Right atrium auricular region (tissue), 2 donors: ENCODE data around the gene AMZ1. TPM values are rescaled to one million over a fixed set of nuclear protein-coding genes. Genes with fewer than 3 reads are reported as not detected.
"Not testable (repeated sequence)": the region's sequence is repeated elsewhere in the genome, so short reads cannot be mapped to it uniquely, and the experiment has no call there.

Experiments
- DNase-seq: peaks from one replicate; pipeline ENCODE4 v3.0.0-alpha.2; 2019; ENCODE audit warnings: low spot score
- H3K27ac ChIP-seq, 2 donors: fragments of 200-600 bp; sonication (generic); 1 replicate in 1 of 2; 2 replicates in 1 of 2; pipeline ENCODE4 v1.5.1; 2016 to 2019
- H3K27me3 ChIP-seq, 2 donors: fragments of 200-600 bp; sonication (generic); one replicate each; pipeline versions ENCODE4 v1.5.1 to v1.6.0; 2017 to 2019
- H3K36me3 ChIP-seq: fragments of 200-600 bp; sonication (generic); one replicate; pipeline ENCODE4 v1.5.1; 2016
- H3K4me1 ChIP-seq, 2 donors: fragments of 200-600 bp; sonication (generic); one replicate each; pipeline versions ENCODE4 v1.5.1 to v1.6.0; 2017 to 2019
- H3K4me3 ChIP-seq, 2 donors: fragments of 200-600 bp; sonication (generic); 1 replicate in 1 of 2; 2 replicates in 1 of 2; pipeline ENCODE4 v1.5.1; 2017 to 2019; ENCODE audit warnings: mild to moderate bottlenecking in 1 of 2, moderate library complexity in 1 of 2
- H3K9me3 ChIP-seq, 2 donors: fragments of 200-600 bp; sonication (generic); one replicate each; pipeline ENCODE4 v1.5.1; 2019
- CTCF ChIP-seq, 2 donors: fragments of 200-600 bp; sonication (generic); IDR thresholded peaks; one replicate each; pipeline ENCODE4 v1.5.1; 2019; ENCODE audit warnings: antibody characterized with exemption in 2 of 2
- total RNA-seq, 2 donors: library from RNA; depleted of rRNA; stranded (reverse); fragments of >200 nt; gene quantifications; one replicate each; pipeline ENCODE4 v1.1.0, GENCODE V29; 2016

AMZ1 gene
- total RNA-seq, 2 donors from 2014 or later, result 0.07 TPM; not detected in 1

DNA sequence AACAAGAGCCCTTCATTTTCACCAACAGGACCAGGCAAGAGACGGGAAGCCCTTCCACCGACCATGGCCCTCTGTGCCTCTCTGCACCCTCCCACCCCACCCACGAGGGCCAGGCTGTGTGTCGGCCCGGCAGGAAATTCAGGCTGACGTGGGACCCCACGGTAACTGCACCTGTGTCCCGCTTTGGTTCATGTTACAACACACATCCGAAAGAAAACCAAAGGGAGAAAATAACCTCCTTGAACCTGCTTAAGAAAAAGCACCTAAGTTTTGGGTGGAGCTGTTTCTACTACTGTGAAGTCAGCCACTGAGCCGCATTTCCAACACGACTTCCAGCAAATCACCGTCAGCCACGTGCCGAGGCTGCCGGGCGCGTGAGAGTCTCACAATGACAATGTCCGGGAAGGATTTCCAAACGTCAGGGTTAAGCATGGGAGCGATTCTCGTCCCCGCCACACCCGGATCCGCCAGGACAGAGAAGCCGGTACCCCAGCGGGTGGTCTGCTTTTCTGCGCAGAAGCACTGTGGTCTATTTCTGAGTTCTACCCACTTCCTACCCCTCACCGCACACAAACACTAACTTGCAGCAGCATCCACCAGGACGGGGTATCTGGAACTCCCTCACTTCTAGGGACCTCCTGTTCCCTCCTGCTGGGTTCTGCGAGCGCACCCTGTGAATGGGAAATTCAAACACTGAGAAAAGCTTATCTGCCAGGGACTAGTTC lies 36.6 kb downstream of the AMZ1 start:
- no peak for TF ChIP-seq CTCF (IDR thresholded peaks at IDR 0.05)
- Histone ChIP-seq H3K27ac (no peak overlapping the region), H3K4me1 (peaks cover 0 to 16% of the 10 kb centered on the region in 2 donors), H3K4me3 (no peak overlapping the region), H3K36me3 (peaks cover 44% of the 10 kb centered on the region), H3K27me3 (no peaks in the 10 kb centered on the region), H3K9me3 (no peaks in the 10 kb centered on the region)
- DNase-seq, result no peak

- Histone ChIP-seq H3K36me3 (peaks cover 48% of the 10 kb centered on the region), H3K27me3 (no peaks in the 10 kb centered on the region), H3K27ac (no peak overlapping the region), H3K9me3 (no peaks in the 10 kb centered on the region), H3K4me1 (peaks cover 0 to 20% of the 10 kb centered on the region in 2 donors), H3K4me3 (no peak overlapping the region)
- TF ChIP-seq CTCF (IDR thresholded peaks at IDR 0.05), result no peak
- no peak for DNase-seq
These were observed 37.4 kb downstream of the AMZ1 start for GRCh38 chr7:2725178-2726105.

DNA sequence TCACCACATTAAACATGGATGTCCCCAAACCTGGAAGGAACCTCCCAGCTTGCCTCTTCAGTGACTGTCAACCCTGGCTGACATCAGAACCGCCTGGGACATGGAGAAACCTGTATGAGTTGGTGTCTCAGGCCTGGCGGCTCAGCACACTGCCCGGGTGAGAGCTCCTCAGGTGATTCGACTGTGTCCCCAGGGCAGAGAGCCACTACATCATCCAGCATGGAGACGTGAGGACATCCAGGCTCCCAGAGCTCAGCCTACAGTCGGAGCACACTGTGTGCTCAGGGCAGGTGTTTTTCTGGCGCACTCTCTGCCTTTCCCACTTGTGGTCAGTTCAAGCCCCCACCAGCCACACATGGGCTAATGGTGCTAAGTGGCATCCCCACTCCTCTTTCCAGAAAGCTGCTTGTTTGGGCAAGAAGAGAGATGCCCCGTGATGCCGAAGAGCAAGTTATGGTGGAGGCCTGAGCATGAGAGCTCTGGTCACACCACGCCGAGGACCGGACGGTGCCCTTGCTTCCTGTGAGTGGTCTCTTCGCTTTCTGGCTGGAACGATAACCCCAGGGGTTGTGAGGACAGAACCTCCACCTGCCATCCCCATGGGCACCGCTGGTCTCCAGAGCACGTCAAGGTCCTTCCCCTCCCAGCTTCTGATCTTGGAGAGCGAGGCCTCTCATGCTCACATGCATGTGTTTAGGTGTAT lies 38.5 kb downstream of the AMZ1 start:
- H3K27ac ChIP-seq, result no peak overlapping the region
- H3K27me3 ChIP-seq, result no peaks in the 10 kb centered on the region
- DNase-seq, result no peak
- no peaks in the 10 kb centered on the region for H3K9me3 ChIP-seq
- no peak overlapping the region for H3K4me3 ChIP-seq
- H3K36me3 ChIP-seq, result peaks cover 49% of the 10 kb centered on the region
- TF ChIP-seq CTCF (IDR thresholded peaks at IDR 0.05), result no peak
- peaks cover 0 to 20% of the 10 kb centered on the region in 2 donors for H3K4me1 ChIP-seq

DNA sequence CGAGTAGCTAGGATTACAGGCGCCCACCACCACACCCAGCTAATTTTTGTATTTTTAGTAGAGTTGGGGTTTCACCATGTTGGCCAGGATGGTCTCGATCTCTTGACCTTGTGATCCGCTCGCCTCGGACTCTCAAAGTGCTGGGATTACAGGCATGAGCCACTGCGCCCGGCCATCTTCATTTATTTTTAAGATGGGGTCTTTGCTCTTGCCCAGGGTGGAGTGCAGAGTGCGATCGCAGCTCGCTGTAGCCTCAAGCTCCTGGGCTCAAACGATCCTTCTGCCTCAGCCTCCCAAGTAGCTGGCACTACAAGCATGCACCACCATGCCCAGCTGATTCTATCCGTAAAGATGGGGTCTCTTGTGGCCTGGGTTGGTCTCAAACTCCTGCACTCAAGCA lies 39.2 kb downstream of the AMZ1 start:
- H3K9me3 ChIP-seq, DNase-seq, H3K27me3 ChIP-seq, H3K4me3 ChIP-seq, H3K27ac ChIP-seq: not testable (repeated sequence)
- peaks cover 45% of the 10 kb centered on the region for H3K36me3 ChIP-seq
- H3K4me1 ChIP-seq, result peaks cover 0 to 20% of the 10 kb centered on the region in 2 donors

DNA sequence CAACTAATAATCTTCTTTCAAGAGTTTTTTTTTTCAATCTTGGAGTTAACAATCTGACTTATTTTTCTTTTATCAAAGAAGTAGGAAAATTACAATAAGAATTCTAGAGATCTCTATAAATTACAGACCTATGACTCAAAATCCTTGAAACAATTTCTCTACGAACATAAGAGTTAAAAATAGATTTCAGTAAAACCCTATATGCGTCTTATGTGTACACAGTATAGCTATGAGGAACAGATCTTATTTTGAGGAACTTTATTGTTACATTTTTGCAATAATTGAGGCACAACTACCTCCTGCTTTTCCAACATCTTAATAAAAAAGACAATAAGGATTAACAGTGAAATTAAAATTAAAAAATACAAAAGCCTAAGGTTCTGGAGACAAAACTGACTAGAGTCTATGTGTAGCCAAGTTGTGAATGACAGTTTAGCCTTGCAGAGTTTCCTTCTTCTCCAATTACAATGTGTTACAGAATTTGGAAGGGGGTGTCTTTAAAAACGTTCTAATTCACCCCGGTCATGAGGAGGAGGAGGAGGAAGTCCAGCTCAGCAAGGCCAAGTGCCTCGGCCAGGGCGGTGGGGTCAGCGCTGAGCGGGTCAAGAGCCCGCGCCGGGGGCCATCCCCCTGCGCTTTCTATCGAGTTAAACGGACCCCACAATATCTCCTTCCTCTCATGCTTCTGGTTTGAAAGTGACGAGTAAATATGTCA lies 40.5 kb downstream of the AMZ1 start:
- Histone ChIP-seq H3K4me1 (peaks cover 0 to 32% of the 10 kb centered on the region in 2 donors), H3K27ac (peak overlapping the region; percentile 42 to 69), H3K9me3 (no peaks in the 10 kb centered on the region), H3K27me3 (no peaks in the 10 kb centered on the region), H3K4me3 (no peak overlapping the region), H3K36me3 (peaks cover 34% of the 10 kb centered on the region)
- DNase-seq, result no peak
- no peak for TF ChIP-seq CTCF (IDR thresholded peaks at IDR 0.05)
